GM23248 (cell line): ENCODE data around the gene GRB10. TPM values are rescaled to one million over a fixed set of nuclear protein-coding genes. Genes with fewer than 3 reads are reported as not detected.

ENCODE experiments used
- DNase-seq: peaks from one replicate; pipeline ENCODE4 v3.0.0-alpha.2; 2015
- H2AFZ ChIP-seq: fragments of 200-600 bp; sonication (generic); 2 replicates; pipeline ENCODE4 v1.6.1; 2016; ENCODE audit warnings: antibody characterized with exemption
- H3F3A ChIP-seq: fragments of 200-600 bp; sonication (generic); 2 replicates; pipeline ENCODE4 v1.6.1; 2016; ENCODE audit warnings: mild to moderate bottlenecking, antibody characterized with exemption, mixed run types; ENCODE audit not compliant: insufficient read depth
- H3K27ac ChIP-seq: fragments of 200-600 bp; sonication (generic); 2 replicates; pipeline ENCODE4 v1.5.1; 2016; ENCODE audit warnings: mild to moderate bottlenecking
- H3K27me3 ChIP-seq: fragments of 200-600 bp; sonication (generic); replicated peaks from 2 replicates; pipeline ENCODE4 v1.6.1; 2016; ENCODE audit warnings: mild to moderate bottlenecking; ENCODE audit not compliant: insufficient read depth
- H3K36me3 ChIP-seq: fragments of 200-600 bp; sonication (generic); 2 replicates; pipeline ENCODE4 v1.6.1; 2016; ENCODE audit warnings: low read depth, mild to moderate bottlenecking
- H3K4me1 ChIP-seq: fragments of 200-600 bp; sonication (generic); 2 replicates; pipeline ENCODE4 v1.6.1; 2016; ENCODE audit warnings: mild to moderate bottlenecking; ENCODE audit not compliant: insufficient read depth
- H3K4me2 ChIP-seq: fragments of 200-600 bp; sonication (generic); one replicate; pipeline ENCODE4 v1.6.1; 2016; ENCODE audit warnings: mild to moderate bottlenecking; ENCODE audit not compliant: unreplicated experiment
- H3K4me3 ChIP-seq: fragments of 200-600 bp; sonication (generic); 2 replicates; pipeline ENCODE4 v1.5.1; 2016; ENCODE audit warnings: mild to moderate bottlenecking
- H3K79me2 ChIP-seq: fragments of 200-600 bp; sonication (generic); 2 replicates; pipeline ENCODE4 v1.6.1; 2016; ENCODE audit warnings: mild to moderate bottlenecking; ENCODE audit not compliant: insufficient read depth
- H3K9ac ChIP-seq: fragments of 200-600 bp; sonication (generic); 2 replicates; pipeline ENCODE4 v1.6.1; 2016; ENCODE audit warnings: mild to moderate bottlenecking
- H3K9me2 ChIP-seq: fragments of 200-600 bp; sonication (generic); 2 replicates; pipeline ENCODE4 v1.6.1; 2016; ENCODE audit warnings: mixed run types, mild to moderate bottlenecking, moderate library complexity; ENCODE audit not compliant: insufficient read depth
- H3K9me3 ChIP-seq: fragments of 200-600 bp; sonication (generic); one replicate; pipeline ENCODE4 v1.6.1; 2017; ENCODE audit warnings: low read depth
- H4K20me1 ChIP-seq: fragments of 200-600 bp; sonication (generic); 2 replicates; pipeline ENCODE4 v1.6.0; 2016; ENCODE audit not compliant: insufficient read depth
- EZH2 ChIP-seq: fragments of 200-600 bp; sonication (generic); IDR thresholded peaks from 2 replicates; pipeline ENCODE4 v1.6.1; 2018; ENCODE audit warnings: antibody characterized with exemption, mild to moderate bottlenecking; ENCODE audit not compliant: insufficient read depth, poor library complexity, severe bottlenecking
- EZH2phosphoT487 ChIP-seq: fragments of 200-600 bp; sonication (generic); IDR thresholded peaks from 2 replicates; pipeline ENCODE4 v1.6.1; 2018; ENCODE audit warnings: antibody characterized with exemption, moderate library complexity, mild to moderate bottlenecking, low read depth; ENCODE audit not compliant: insufficient read depth
- WGBS, 2 experiments: methylation state at CpG; one replicate each; pipeline ENCODE4 v1.1.6; 2015 to 2017; ENCODE audit warnings: low lambda C conversion rate in 2 of 2, low coverage in 1 of 2; ENCODE audit errors: missing lambda C conversion rate in 2 of 2; 5-methylcytosine and 5-hydroxymethylcytosine counted together
- in situ Hi-C: fragments of 300-500 bp; cut with MboI; formaldehyde crosslinking; loops from 2 replicates; pipeline ENCODE4 v1.15.0; 2020
- polyA plus RNA-seq: library from polyadenylated mRNA; unstranded; fragments of >200 nt; fragmentation: Nextera tagmentation; extraction: Ambion mirVana; gene quantifications from 2 replicates; pipeline ENCODE4 v1.2.1, GENCODE V29; 2016
- total RNA-seq: library from RNA; depleted of rRNA; stranded (reverse); fragments of >200 nt; shearing (Covaris generic); gene quantifications from 2 replicates; pipeline ENCODE4 v1.2.3, GENCODE V29; 2014

The GRB10 gene
- total and polyA plus RNA-seq, 2 experiments from 2014 or later = 12.9 to 25.9 TPM

- Histone ChIP-seq H2AFZ (no peak overlapping the region), H3F3A (no peaks in the 10 kb centered on the region), H3K9me2 (no peaks in the 10 kb centered on the region), H3K9me3 (no peaks in the 10 kb centered on the region), H3K27me3 (peaks cover 28% of the 10 kb centered on the region), H3K27ac (no peak overlapping the region), H3K36me3 (no peaks in the 10 kb centered on the region), H3K4me1 (no peaks in the 10 kb centered on the region), H3K79me2 (no peaks in the 10 kb centered on the region), H3K4me2 (no peak overlapping the region), H3K4me3 (no peak overlapping the region), H3K9ac (no peak overlapping the region), H4K20me1 (no peaks in the 10 kb centered on the region)
- TF ChIP-seq EZH2phosphoT487 (no peak), EZH2 (no peak)
- DNase-seq = no peak
- 54 to 60% methylated on average over 9 of the region's 9 CpGs for whole genome bisulfite sequencing, 2 experiments
- in situ Hi-C loops = no loop called here
Measured at GRCh38 chr7:50560865-50561351, 221.8 kb downstream of the GRB10 start.

- no peak overlapping the region for H3K9ac ChIP-seq
- H3F3A ChIP-seq = no peaks in the 10 kb centered on the region
- no peaks in the 10 kb centered on the region for H3K36me3 ChIP-seq
- H3K4me2 ChIP-seq = no peak overlapping the region
- peaks cover 18% of the 10 kb centered on the region for H3K27me3 ChIP-seq
- in situ Hi-C loops = no loop called here
- H2AFZ ChIP-seq = no peak overlapping the region
- TF ChIP-seq EZH2phosphoT487 (no peak), EZH2 (no peak)
- H3K9me2 ChIP-seq = no peaks in the 10 kb centered on the region
- H3K4me3 ChIP-seq = no peak overlapping the region
- DNase-seq = no peak
- H3K27ac ChIP-seq = no peak overlapping the region
- H3K9me3 ChIP-seq = no peaks in the 10 kb centered on the region
- 85 to 87% methylated on average over 7 of the region's 7 CpGs for whole genome bisulfite sequencing, 2 experiments
- H3K79me2 ChIP-seq = no peaks in the 10 kb centered on the region
- H4K20me1 ChIP-seq = no peaks in the 10 kb centered on the region
- no peaks in the 10 kb centered on the region for H3K4me1 ChIP-seq
Measured at GRCh38 chr7:50559881-50560280, 222.8 kb downstream of the GRB10 start.

GRCh38 chr7:50558294-50559053 is 224.2 kb downstream of the GRB10 start:
- H3K27me3 ChIP-seq = peaks cover 12% of the 10 kb centered on the region
- TF ChIP-seq EZH2 (no peak), EZH2phosphoT487 (no peak)
- no peak overlapping the region for H3K4me3 ChIP-seq
- H3F3A ChIP-seq = no peaks in the 10 kb centered on the region
- no peaks in the 10 kb centered on the region for H3K36me3 ChIP-seq
- no peak overlapping the region for H3K9ac ChIP-seq
- H3K79me2 ChIP-seq = no peaks in the 10 kb centered on the region
- no peaks in the 10 kb centered on the region for H3K4me1 ChIP-seq
- no peak overlapping the region for H3K4me2 ChIP-seq
- in situ Hi-C loops = no loop called here
- 55% methylated on average over 5 of the region's 5 CpGs for WGBS, 2 experiments
- no peaks in the 10 kb centered on the region for H3K9me2 ChIP-seq
- DNase-seq = no peak
- no peaks in the 10 kb centered on the region for H4K20me1 ChIP-seq
- no peaks in the 10 kb centered on the region for H3K9me3 ChIP-seq
- H3K27ac ChIP-seq = no peak overlapping the region
- no peak overlapping the region for H2AFZ ChIP-seq

- Histone ChIP-seq H3F3A (no peaks in the 10 kb centered on the region), H2AFZ (no peak overlapping the region), H3K4me1 (no peaks in the 10 kb centered on the region), H3K4me3 (no peak overlapping the region), H3K4me2 (no peak overlapping the region), H3K9ac (no peak overlapping the region), H3K36me3 (no peaks in the 10 kb centered on the region), H3K9me3 (no peaks in the 10 kb centered on the region), H3K9me2 (no peaks in the 10 kb centered on the region), H3K27ac (no peak overlapping the region), H3K27me3 (peaks cover 12% of the 10 kb centered on the region), H4K20me1 (no peaks in the 10 kb centered on the region), H3K79me2 (no peaks in the 10 kb centered on the region)
- DNase-seq = no peak
- in situ Hi-C loops = no loop called here
- WGBS, 2 experiments = 6 to 10% methylated on average over 2 of the region's 2 CpGs
- TF ChIP-seq EZH2phosphoT487 (no peak), EZH2 (no peak)
Measured at GRCh38 chr7:50557099-50557498, 225.6 kb downstream of the GRB10 start.
